Activated T-cell treated with anti-CD3 and anti-CD28 coated beads, Interleukin-2, amount 50 U/mL, for 24 hours (primary cell): ENCODE measurements around the gene KCNN3.

ENCODE experiments used
- DNase-seq: peaks from one replicate; pipeline ENCODE4 v3.0.0-alpha.2; 2020
- H3K27ac Mint-ChIP-seq: 2 replicates; pipeline ENCODE4 v1.8.0; 2020; ENCODE audit warnings: mild to moderate bottlenecking, mixed read lengths
- H3K27me3 Mint-ChIP-seq: 2 replicates; pipeline ENCODE4 v1.8.0; 2020; ENCODE audit warnings: mixed read lengths
- H3K36me3 Mint-ChIP-seq: 2 replicates; pipeline ENCODE4 v1.8.0; 2020; ENCODE audit warnings: low read depth, mixed read lengths
- H3K4me1 Mint-ChIP-seq: 2 replicates; pipeline ENCODE4 v1.8.0; 2020; ENCODE audit warnings: low read depth, mixed read lengths
- H3K4me3 Mint-ChIP-seq: 2 replicates; pipeline ENCODE4 v1.8.0; 2020; ENCODE audit warnings: mild to moderate bottlenecking, moderate library complexity, mixed read lengths
- H3K9me3 Mint-ChIP-seq: 2 replicates; pipeline ENCODE4 v1.8.0; 2020; ENCODE audit warnings: mixed read lengths

KCNN3 gene

GRCh38 chr1:154717528-154717924, 152.6 kb downstream of the KCNN3 start:
- H3K36me3 Mint-ChIP-seq, result no peaks in the 10 kb centered on the region
- H3K4me1 Mint-ChIP-seq, result peaks cover 31% of the 10 kb centered on the region
- no peak for DNase-seq
- H3K27me3 Mint-ChIP-seq, result no peaks in the 10 kb centered on the region
- H3K4me3 Mint-ChIP-seq, result no peak overlapping the region
- no peak overlapping the region for H3K27ac Mint-ChIP-seq
- H3K9me3 Mint-ChIP-seq, result no peaks in the 10 kb centered on the region

DNA sequence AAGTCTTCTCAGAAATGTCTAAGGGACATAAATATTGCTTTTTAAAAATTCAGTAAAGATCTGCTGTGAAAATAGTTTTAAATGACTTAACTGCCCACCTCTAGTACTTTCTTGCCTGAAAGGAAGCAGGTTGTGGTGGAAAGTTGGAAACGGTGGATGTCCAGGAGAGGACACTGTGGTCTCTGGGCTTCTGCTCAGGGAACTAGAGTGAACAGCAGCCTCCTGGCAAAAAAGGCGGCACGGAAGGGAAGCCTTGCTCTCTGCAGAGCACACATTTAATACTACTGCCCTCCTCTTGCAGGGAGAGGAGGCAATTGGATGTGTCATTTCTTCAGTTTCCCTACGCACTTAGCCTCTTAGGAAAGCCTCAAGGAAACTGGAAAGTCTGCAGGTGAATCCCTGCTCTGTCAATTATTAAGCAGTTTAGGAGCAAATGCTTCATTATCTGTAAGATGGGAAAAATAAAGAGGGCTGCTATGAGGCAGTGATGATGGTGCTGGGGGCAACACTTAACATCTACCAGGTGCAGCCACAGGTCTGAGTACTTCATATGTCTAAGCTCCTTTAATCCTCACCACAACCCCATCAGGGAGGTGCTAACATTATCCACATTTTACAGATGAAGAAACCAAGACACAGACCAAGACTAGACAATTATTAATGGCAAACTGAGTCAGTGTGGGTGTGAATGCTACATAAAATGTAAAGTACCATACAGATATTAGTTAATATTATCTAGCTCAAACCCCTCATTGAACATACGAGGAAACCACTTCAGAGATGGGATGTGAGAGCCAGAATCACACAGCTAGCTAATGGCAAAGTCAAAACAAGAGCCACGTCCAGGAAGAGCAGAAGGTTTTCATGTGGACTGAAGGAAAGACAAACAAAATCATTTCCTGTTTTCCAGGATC, 153.2 kb downstream of the KCNN3 start:
- no peaks in the 10 kb centered on the region for H3K36me3 Mint-ChIP-seq
- no peak overlapping the region for H3K27ac Mint-ChIP-seq
- no peak for DNase-seq
- no peaks in the 10 kb centered on the region for H3K27me3 Mint-ChIP-seq
- no peak overlapping the region for H3K4me3 Mint-ChIP-seq
- peaks cover 30% of the 10 kb centered on the region for H3K4me1 Mint-ChIP-seq
- no peaks in the 10 kb centered on the region for H3K9me3 Mint-ChIP-seq

DNA sequence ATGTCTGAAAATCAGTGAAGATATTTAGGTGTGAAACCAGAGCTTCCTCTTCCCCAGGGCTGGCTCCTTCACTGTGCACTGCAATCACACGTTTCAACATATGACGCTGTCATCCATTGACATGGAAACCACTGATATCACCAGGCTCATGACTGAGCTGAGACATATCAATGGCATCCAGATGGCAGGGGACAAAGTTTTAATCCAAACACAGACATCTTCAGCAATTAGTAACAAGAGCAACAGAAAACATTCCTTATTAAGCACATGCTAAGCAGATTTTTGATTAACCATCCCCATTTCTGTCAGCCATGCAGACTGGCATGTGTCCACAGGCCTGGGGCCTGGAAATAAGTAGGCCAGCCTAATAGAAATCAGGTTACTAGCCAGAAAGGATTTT, 154.1 kb downstream of the KCNN3 start:
- Mint-ChIP-seq H3K36me3 (no peaks in the 10 kb centered on the region), H3K27me3 (no peaks in the 10 kb centered on the region), H3K4me1 (peaks cover 25% of the 10 kb centered on the region), H3K9me3 (no peaks in the 10 kb centered on the region), H3K4me3 (no peak overlapping the region), H3K27ac (no peak overlapping the region)
- DNase-seq, result no peak

- Mint-ChIP-seq H3K27ac (no peak overlapping the region), H3K36me3 (no peaks in the 10 kb centered on the region), H3K9me3 (no peaks in the 10 kb centered on the region), H3K4me1 (peaks cover 19% of the 10 kb centered on the region), H3K4me3 (no peak overlapping the region), H3K27me3 (no peaks in the 10 kb centered on the region)
- no peak for DNase-seq
Measured at GRCh38 chr1:154715385-154715784, 154.7 kb downstream of the KCNN3 start.

GRCh38 chr1:154714638-154715037, 155.4 kb downstream of the KCNN3 start:
- Mint-ChIP-seq H3K27ac (no peak overlapping the region), H3K27me3 (no peaks in the 10 kb centered on the region), H3K4me1 (peaks cover 12% of the 10 kb centered on the region)

GRCh38 chr1:154714052-154714623, 155.9 kb downstream of the KCNN3 start:
- H3K36me3 Mint-ChIP-seq, result no peaks in the 10 kb centered on the region
- DNase-seq, result no peak
- H3K9me3 Mint-ChIP-seq, result no peaks in the 10 kb centered on the region
- H3K27me3 Mint-ChIP-seq, result no peaks in the 10 kb centered on the region
- peaks cover 7% of the 10 kb centered on the region for H3K4me1 Mint-ChIP-seq
- no peak overlapping the region for H3K27ac Mint-ChIP-seq
- H3K4me3 Mint-ChIP-seq, result no peak overlapping the region

More at GRCh38 chr1:154714638-154715037, 155.4 kb downstream of the KCNN3 start:
- no peak overlapping the region for H3K4me3 Mint-ChIP-seq
- DNase-seq, result no peak
- no peaks in the 10 kb centered on the region for H3K36me3 Mint-ChIP-seq
- H3K9me3 Mint-ChIP-seq, result no peaks in the 10 kb centered on the region

GRCh38 chr1:154713005-154713404, 157.1 kb downstream of the KCNN3 start:
- H3K9me3 Mint-ChIP-seq, result no peaks in the 10 kb centered on the region
- no peak overlapping the region for H3K4me3 Mint-ChIP-seq
- peaks cover 7% of the 10 kb centered on the region for H3K4me1 Mint-ChIP-seq
- H3K27me3 Mint-ChIP-seq, result no peaks in the 10 kb centered on the region
- no peaks in the 10 kb centered on the region for H3K36me3 Mint-ChIP-seq
- no peak overlapping the region for H3K27ac Mint-ChIP-seq
- no peak for DNase-seq

DNA sequence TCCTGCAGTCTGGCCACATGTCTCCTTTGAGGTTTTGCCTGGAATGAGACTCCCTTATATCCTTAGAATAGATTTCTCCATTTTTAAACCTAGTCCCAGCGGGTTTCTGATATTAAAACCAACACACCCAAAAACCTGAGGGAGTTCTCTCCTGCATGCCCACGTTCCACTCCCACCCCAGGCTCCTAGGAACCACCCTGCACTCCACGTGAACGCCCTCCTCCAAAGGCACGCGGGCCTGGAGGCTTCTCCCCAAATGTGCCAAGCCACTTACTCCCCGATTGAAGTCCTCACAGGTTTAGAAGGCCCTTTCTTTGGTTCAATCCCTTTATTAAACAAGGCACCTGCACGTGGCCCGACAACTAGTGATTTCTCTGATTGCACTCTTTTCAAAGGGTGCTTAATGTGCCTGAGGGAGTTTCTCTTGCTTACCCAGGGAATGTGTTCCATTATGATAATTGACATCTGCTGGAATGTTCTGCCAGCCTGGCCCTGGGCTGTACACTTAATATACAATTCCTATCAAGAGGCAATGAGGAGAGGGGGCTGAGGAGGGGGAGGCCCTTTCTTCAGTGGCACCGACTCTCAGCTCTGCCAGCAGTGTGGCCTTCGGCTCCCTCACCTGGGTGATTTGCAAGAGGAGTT, 157.8 kb downstream of the KCNN3 start:
- no peaks in the 10 kb centered on the region for H3K27me3 Mint-ChIP-seq
- no peak overlapping the region for H3K4me3 Mint-ChIP-seq
- peaks cover 7% of the 10 kb centered on the region for H3K4me1 Mint-ChIP-seq
- no peak for DNase-seq
- H3K36me3 Mint-ChIP-seq, result no peaks in the 10 kb centered on the region
- no peaks in the 10 kb centered on the region for H3K9me3 Mint-ChIP-seq
- H3K27ac Mint-ChIP-seq, result no peak overlapping the region

- no peaks in the 10 kb centered on the region for H3K27me3 Mint-ChIP-seq
- H3K27ac Mint-ChIP-seq, result no peak overlapping the region
- H3K9me3 Mint-ChIP-seq, result no peaks in the 10 kb centered on the region
- no peak overlapping the region for H3K4me3 Mint-ChIP-seq
- H3K36me3 Mint-ChIP-seq, result no peaks in the 10 kb centered on the region
- peaks cover 7% of the 10 kb centered on the region for H3K4me1 Mint-ChIP-seq
- no peak for DNase-seq
Measured at GRCh38 chr1:154711416-154711815, 158.7 kb downstream of the KCNN3 start.

DNA sequence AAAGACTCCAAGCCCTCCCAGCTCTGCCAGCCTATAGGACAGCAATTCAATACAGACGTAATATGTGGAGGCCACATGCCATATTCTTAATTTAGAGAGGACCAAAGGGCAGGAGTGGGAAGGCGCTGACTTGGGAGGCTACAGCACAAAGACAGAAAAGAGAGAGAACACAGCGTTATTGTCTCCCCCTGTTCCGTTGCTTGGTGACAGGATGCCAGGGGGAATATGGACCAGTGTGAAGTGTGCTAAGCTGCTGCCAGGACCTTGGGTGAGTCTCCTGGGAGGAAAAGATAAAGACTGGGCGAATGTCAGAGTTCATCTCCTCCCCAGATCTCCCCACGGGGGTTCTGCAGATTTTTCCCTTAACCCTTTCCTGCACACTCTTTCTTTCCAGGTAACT, 160.0 kb downstream of the KCNN3 start:
- H3K4me3 Mint-ChIP-seq, result no peak overlapping the region
- no peaks in the 10 kb centered on the region for H3K9me3 Mint-ChIP-seq
- no peaks in the 10 kb centered on the region for H3K36me3 Mint-ChIP-seq
- H3K27me3 Mint-ChIP-seq, result no peaks in the 10 kb centered on the region
- peaks cover 9% of the 10 kb centered on the region for H3K4me1 Mint-ChIP-seq
- no peak overlapping the region for H3K27ac Mint-ChIP-seq
- DNase-seq, result no peak

- Mint-ChIP-seq H3K27ac (no peak overlapping the region), H3K4me3 (no peak overlapping the region), H3K9me3 (no peaks in the 10 kb centered on the region), H3K27me3 (no peaks in the 10 kb centered on the region), H3K4me1 (peaks cover 8% of the 10 kb centered on the region), H3K36me3 (no peaks in the 10 kb centered on the region)
- DNase-seq, result no peak
Measured at GRCh38 chr1:154707901-154708463, 162.1 kb downstream of the KCNN3 start.

DNA sequence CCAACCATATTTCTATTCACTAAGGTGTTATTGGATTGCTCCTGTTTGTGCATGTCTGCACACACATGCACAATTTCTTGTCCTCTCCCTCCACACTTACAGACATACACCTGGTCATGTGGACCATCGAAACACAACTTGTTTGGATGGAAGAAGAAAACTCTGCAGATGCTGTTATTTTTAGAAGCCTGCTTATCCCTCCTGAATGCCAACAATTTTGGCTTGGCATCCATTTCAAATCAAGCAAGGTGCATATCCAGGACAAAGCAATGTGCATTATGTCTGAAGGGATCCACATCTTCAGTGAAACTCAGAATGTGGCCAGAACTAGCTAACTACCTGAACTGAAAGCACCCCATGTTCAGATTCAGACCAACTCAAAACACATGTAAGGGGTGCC, 163.2 kb downstream of the KCNN3 start:
- Mint-ChIP-seq H3K9me3 (no peaks in the 10 kb centered on the region), H3K36me3 (no peaks in the 10 kb centered on the region), H3K27ac (no peak overlapping the region), H3K27me3 (no peaks in the 10 kb centered on the region), H3K4me3 (no peak overlapping the region), H3K4me1 (peaks cover 8% of the 10 kb centered on the region)
- no peak for DNase-seq

GRCh38 chr1:154705544-154705943, 164.5 kb downstream of the KCNN3 start:
- Mint-ChIP-seq H3K36me3 (no peaks in the 10 kb centered on the region), H3K27ac (no peak overlapping the region), H3K4me1 (peaks cover 8% of the 10 kb centered on the region), H3K4me3 (no peak overlapping the region), H3K27me3 (no peaks in the 10 kb centered on the region), H3K9me3 (no peaks in the 10 kb centered on the region)
- no peak for DNase-seq

DNA sequence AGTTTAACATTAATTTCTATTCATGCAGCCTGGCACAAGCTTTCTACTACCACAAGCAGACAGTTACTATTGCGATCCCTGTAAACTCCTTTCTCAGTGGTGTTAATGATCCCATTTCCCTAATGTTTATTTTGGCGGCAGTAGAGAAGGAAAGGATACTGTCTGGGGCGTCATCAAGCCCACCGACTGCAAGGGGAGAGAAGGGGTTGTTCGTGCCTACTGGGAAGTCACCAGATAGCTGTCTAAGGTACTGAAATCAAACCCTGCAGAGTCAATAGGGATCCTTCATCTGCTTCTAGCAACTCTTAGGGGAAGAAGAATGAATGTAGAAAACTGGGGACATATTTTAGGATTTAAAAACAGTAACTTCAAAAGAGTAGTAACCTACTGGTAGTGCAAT, 166.9 kb downstream of the KCNN3 start:
- peaks cover 15% of the 10 kb centered on the region for H3K4me1 Mint-ChIP-seq
- no peak for DNase-seq
- no peaks in the 10 kb centered on the region for H3K9me3 Mint-ChIP-seq
- H3K27ac Mint-ChIP-seq, result no peak overlapping the region
- H3K36me3 Mint-ChIP-seq, result no peaks in the 10 kb centered on the region
- H3K27me3 Mint-ChIP-seq, result no peaks in the 10 kb centered on the region
- H3K4me3 Mint-ChIP-seq, result no peak overlapping the region
